OCI-M1 (cell line): Measurements from ENCODE around the gene PRRT2.

Source experiments
- DNase-seq: peaks from one replicate; lab custom pipeline; 2025; lab: John Stamatoyannopoulos, UW

The PRRT2 gene

GRCh38 chr16:29811170-29811895 is 660 bp upstream of the PRRT2 start:
- peak; percentile 97 for DNase-seq

DNA sequence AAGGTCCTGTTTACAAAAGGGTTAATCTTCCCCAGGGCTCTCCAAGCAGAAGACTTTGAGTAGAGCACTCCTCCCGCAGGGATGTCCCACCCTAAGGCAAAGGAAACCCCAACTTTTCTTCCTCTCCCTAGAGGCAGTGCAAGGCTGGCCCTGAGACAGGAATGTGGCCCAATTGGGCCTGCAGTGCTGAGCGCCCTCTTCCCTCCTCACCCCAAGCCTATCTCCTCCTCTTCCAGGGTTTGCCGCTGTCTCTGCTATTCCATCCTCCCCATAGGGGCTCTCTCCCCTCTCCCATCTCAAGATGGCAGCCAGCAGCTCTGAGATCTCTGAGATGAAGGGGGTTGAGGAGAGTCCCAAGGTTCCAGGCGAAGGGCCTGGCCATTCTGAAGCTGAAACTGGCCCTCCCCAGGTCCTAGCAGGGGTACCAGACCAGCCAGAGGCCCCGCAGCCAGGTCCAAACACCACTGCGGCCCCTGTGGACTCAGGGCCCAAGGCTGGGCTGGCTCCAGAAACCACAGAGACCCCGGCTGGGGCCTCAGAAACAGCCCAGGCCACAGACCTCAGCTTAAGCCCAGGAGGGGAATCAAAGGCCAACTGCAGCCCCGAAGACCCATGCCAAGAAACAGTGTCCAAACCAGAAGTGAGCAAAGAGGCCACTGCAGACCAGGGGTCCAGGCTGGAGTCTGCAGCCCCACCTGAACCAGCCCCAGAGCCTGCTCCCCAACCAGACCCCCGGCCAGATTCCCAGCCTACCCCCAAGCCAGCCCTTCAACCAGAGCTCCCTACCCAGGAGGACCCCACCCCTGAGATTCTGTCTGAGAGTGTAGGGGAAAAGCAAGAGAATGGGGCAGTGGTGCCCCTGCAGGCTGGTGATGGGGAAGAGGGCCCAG is 1.0 kb downstream of the PRRT2 start:
- no peak for DNase-seq

GRCh38 chr16:29813644-29814562 is 1.9 kb downstream of the PRRT2 start:
- DNase-seq, result no peak

DNA sequence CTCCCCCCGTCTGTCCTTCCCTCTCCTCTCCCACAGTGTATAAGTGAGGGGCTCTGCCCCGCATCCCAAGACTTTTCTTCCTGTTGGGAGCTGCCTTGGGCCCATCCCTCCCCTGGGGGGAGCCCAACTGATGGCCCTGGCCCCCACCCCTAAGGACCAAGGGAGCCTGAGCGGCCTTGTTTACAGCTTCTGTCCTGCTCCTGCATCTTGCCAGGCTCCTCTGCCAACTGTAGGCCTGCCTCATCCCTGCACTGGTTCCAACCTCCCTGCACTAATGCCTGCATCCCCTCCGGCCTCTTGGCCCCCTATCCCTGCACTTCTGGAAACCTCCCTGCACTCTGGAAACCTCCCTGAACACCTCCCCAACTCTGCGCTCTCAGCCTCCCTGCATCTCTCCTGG is 2.6 kb downstream of the PRRT2 start:
- DNase-seq, result no peak

DNA sequence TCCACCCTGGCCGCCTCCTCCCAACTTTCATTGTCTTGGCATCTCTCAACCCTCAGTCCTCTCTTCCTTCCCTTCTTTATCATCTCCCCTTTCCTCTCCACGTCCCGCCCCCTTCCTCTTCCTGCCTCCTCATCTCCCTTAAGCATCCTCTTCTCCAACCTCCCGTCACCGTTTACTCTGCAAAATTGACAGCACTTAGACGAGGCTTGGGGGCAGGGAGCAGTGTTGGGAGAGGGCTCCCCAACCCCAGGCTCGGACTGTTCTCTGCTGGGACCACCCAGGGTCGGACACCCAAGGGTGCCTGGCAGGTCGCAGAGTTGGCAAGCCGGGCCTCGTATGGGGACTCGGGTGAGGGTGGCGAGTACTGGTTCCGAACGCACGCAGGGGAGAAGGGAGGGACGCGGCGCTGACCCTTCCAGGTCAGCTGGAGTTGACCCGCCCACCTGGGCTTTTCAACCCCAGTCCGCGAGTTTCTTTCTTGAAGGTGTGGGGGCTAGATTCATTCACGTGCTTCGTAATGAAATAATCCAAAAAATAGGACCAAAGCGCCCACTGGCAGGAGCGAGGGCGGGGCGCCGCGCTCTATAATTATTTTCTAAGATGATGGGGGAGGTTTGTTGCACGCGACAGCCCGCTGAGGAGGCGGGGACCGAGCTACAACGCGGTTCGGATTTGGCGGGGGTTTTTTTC is 3.2 kb downstream of the PRRT2 start:
- DNase-seq, result peak; percentile 68

DNA sequence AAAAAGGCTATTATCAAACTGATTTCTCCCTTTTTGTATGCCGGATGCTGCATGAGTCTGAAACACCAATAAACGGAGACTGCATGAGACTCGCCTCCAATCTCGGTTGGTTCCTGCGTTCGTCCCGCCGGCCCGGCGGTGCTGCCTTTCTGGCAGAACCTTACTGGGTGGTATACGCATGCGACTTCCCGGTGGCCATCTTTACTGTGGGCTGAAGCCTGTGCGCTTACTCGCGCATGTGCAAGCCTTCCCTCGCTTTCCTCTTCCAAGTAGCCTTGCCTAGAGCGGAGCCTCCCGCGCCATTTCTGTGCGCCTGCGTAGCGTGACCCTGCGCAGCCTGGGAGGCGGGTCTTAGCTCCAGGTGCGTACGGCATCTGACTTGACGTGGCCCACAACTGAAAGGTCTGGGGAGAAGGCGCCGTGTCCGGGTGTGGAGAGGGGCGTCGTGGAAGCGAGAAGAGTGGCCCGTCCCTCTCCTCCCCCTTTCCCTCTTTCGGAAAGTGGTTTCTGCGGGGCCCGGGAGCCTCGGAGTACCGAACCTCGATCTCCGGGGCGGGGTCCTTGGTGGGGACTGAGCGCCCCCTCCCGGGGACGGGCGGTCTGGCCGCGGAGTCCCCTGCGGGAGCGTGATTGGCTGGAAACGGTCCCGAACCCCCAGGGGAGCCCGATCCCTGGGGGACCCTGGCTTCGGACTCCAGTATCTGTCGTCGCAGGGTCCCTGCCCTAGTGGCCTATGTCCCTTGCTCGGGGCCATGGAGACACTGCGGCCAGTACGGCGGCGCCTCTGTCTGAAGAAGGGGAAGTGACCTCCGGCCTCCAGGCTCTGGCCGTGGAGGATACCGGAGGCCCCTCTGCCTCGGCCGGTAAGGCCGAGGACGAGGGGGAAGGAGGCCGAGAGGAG is 4.0 kb downstream of the PRRT2 start, which contains the start of gene PAGR1:
TSS of gene PAGR1 (plus strand) at position 360 of the 901 bp plus-strand sequence. CDS start at position 734, 374 bp downstream.
- DNase-seq, result peak; percentile 99

GRCh38 chr16:29816694-29817441 is 4.9 kb downstream of the PRRT2 start:
- peak; percentile 84 for DNase-seq

DNA sequence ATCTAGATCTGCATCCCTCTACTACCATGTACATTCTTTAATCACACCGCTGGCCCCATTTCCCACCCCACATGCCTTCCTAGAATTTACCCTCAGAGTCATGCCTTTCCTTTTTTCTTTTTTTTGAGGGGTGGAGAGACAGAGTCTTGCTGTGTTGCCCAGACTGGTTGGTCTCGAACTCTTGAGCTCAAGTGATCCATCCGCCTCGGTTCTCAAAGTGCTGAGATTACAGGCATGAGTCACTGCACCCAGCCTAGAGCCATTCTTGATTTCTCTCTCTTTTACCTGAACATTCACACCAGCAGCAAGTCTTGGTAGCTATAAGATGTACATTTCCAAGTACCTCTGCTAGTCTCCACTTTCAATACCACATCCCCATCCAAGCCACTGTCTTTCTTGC is 6.1 kb downstream of the PRRT2 start:
- DNase-seq, result no peak

- no peak for DNase-seq
Observed at GRCh38 chr16:29819506-29819905, 7.5 kb downstream of the PRRT2 start.

DNA sequence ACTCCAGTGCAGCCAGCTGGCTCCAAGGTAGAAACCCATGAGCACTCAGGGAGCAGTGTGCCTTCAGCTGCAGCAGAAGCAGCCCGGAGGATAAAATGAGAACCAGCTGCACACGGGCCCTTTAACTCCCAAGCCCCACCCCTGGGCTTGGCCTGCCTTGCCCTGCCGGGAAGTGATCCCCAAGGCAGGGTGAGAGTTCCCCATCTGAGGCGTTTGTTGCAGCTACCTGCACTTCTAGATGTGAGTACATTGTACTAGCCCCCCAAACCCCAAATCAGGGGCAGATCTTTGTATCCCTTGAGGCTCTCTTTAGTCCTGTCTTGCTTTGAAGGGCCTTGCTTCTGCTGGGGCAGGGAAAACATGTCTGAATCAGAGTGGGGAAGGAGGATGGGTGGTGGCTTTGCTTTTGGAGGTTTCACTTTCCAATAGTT is 8.3 kb downstream of the PRRT2 start, which contains the start of gene MVP:
TSS of gene MVP (plus strand) at position 192 of the 431 bp plus-strand sequence. CDS start 10,088 bp downstream, outside the sequence.
- DNase-seq, result peak; percentile 77

- no peak for DNase-seq
Observed at GRCh38 chr16:29820730-29821642, 9.0 kb downstream of the PRRT2 start.

- DNase-seq, result no peak
Observed at GRCh38 chr16:29821643-29822115, 9.7 kb downstream of the PRRT2 start.

- peak; percentile 31 for DNase-seq
Observed at GRCh38 chr16:29824589-29825144, 12.7 kb downstream of the PRRT2 start.

GRCh38 chr16:29825145-29826044 is 13.4 kb downstream of the PRRT2 start:
- DNase-seq, result peak; percentile 34

DNA sequence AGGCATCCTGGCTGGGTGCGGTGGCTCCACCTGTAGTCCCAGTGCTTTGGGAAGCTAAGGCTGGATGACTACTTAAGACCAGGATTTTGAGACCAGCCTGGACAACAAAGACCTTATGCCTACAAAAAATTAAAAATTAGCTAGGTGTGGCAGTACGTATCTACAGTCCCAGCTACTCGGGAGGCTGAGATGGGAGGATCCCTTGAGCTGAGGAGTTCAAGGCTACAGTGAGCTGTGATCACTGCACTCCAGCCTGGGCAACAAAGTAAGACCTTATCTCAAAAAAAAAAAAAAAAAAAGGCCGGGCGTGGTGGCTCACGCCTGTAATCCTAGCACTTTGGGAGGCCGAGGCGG is 14.3 kb downstream of the PRRT2 start:
- DNase-seq, result no peak

- DNase-seq, result no peak
Observed at GRCh38 chr16:29830774-29831173, 18.8 kb downstream of the PRRT2 start.

DNA sequence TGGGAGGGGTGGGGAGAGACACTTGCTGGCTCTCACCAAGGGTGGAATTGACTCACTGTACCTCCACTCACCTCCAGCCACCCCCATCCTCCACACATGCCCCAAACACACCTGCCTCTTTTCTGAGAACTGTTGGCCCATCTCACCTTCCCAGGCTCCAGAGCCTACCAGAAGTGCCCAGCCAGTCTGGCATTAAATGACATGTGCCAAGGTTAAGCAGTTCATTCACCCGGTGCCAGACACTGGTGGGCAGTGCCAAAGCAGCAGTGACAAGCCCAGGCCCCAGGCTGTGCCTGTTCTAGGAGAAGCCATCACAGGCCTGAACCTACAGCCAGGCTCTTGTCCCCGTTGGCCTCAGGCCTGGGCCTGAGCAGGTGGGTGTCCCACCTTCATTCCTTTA is 19.5 kb downstream of the PRRT2 start:
- DNase-seq, result no peak
